AG04450 (cell line): ENCODE measurements around the gene THRSP. TPM values are rescaled to one million over a fixed set of nuclear protein-coding genes. Genes with fewer than 3 reads are reported as not detected.

Experiments
- CTCF ChIA-PET: fragments of 300-600, 350-600 bp; formaldehyde crosslinking; extraction: SDS; loops from one replicate; lab custom pipeline; 2022; ENCODE audit warnings: antibody characterized with exemption, inconsistent platforms; lab: Charles Lee
- POLR2A ChIA-PET: fragments of 350-600 bp; formaldehyde crosslinking; extraction: SDS; loops from one replicate; lab custom pipeline; 2021; ENCODE audit warnings: antibody characterized with exemption, inconsistent platforms; lab: Yijun Ruan, JAX
- DNase-seq: peaks from one replicate; pipeline ENCODE4 v3.0.0-alpha.2; 2011; ENCODE audit warnings: low read depth, low spot score
- H3K27ac ChIP-seq: one replicate; pipeline ENCODE4 v1.5.1; 2012; ENCODE audit warnings: low read depth, low read length, control low read depth
- H3K27me3 ChIP-seq: one replicate; pipeline ENCODE4 v1.6.0; 2012; ENCODE audit warnings: low read length; ENCODE audit not compliant: control insufficient read depth, insufficient read depth
- H3K4me3 ChIP-seq: 2 replicates; pipeline ENCODE4 v1.5.1; 2011; ENCODE audit warnings: mild to moderate bottlenecking, low read depth, low read length, control low read depth
- H3K9me3 ChIP-seq: 2 replicates; pipeline ENCODE4 v1.5.1; 2012; ENCODE audit warnings: low read length; ENCODE audit not compliant: control insufficient read depth, insufficient read depth
- CTCF ChIP-seq: IDR thresholded peaks from 2 replicates; pipeline ENCODE4 v1.5.1; 2011; ENCODE audit warnings: low read depth, low read length, control low read depth, inconsistent platforms
- polyA plus RNA-seq: library from polyadenylated mRNA; depleted of rRNA; stranded (reverse); fragments of >200 nt; gene quantifications from 2 replicates; pipeline ENCODE4 v1.2.3, GENCODE V29; 2011

THRSP gene
- polyA plus RNA-seq, 1 experiment: not detected

GRCh38 chr11:78062671-78063070 is 990 bp upstream of the THRSP start:
- no peak for TF ChIP-seq CTCF
- Histone ChIP-seq H3K27ac (no peak overlapping the region), H3K9me3 (no peaks in the 10 kb centered on the region), H3K27me3 (no peaks in the 10 kb centered on the region), H3K4me3 (no peak overlapping the region)
- ChIA-PET POLR2A (interaction anchor here (1.0 kb wide), 1 partner anchor 17 kb away, joined by 3 read pairs; the partner anchor contains the start of gene NDUFC2), CTCF (interaction anchor here (3.1 kb wide), 1 partner anchor 16 kb away, joined by 15 read pairs; no protein-coding TSS in a partner anchor)
- DNase-seq: no peak

- DNase-seq: no peak
Measured at GRCh38 chr11:78065203-78065602, 1.5 kb downstream of the THRSP start.

GRCh38 chr11:78066471-78066870 is 2.8 kb downstream of the THRSP start:
- no peak for DNase-seq
- TF ChIP-seq CTCF: no peak

More at GRCh38 chr11:78065203-78065602, 1.5 kb downstream of the THRSP start:
- Histone ChIP-seq H3K9me3 (no peaks in the 10 kb centered on the region), H3K4me3 (no peak overlapping the region), H3K27me3 (no peaks in the 10 kb centered on the region), H3K27ac (no peak overlapping the region)
- TF ChIP-seq CTCF: no peak
- ChIA-PET POLR2A (no interaction called here), CTCF (interaction anchor here (0.8 kb wide), 1 partner anchor 17 kb away, joined by 3 read pairs; no protein-coding TSS in a partner anchor)

GRCh38 chr11:78067704-78068103 is 4.0 kb downstream of the THRSP start:
- H3K27me3 ChIP-seq: no peaks in the 10 kb centered on the region
- TF ChIP-seq CTCF: no peak
- DNase-seq: no peak
- no peaks in the 10 kb centered on the region for H3K9me3 ChIP-seq
- CTCF ChIA-PET: interaction anchor here (0.6 kb wide), 1 partner anchor 1301 kb away, joined by 3 read pairs; no protein-coding TSS in a partner anchor
- no peak overlapping the region for H3K27ac ChIP-seq
- POLR2A ChIA-PET: no interaction called here
- no peak overlapping the region for H3K4me3 ChIP-seq

More at GRCh38 chr11:78066471-78066870, 2.8 kb downstream of the THRSP start:
- Histone ChIP-seq H3K27me3 (no peaks in the 10 kb centered on the region), H3K9me3 (no peaks in the 10 kb centered on the region), H3K27ac (no peak overlapping the region), H3K4me3 (no peak overlapping the region)
- ChIA-PET POLR2A (interaction anchor here (0.7 kb wide), 1 partner anchor 71 kb away, joined by 7 read pairs; no protein-coding TSS in a partner anchor), CTCF (no interaction called here)

GRCh38 chr11:78069465-78069864 is 5.8 kb downstream of the THRSP start:
- CTCF ChIA-PET: interaction anchor here (0.6 to 1.4 kb wide), 2 partner anchors 10 to 23 kb away, joined by 3 to 9 read pairs; no protein-coding TSS in a partner anchor
- no peak overlapping the region for H3K27ac ChIP-seq
- no peak overlapping the region for H3K4me3 ChIP-seq
- no peaks in the 10 kb centered on the region for H3K27me3 ChIP-seq
- no peak for DNase-seq
- H3K9me3 ChIP-seq: no peaks in the 10 kb centered on the region
- TF ChIP-seq CTCF: no peak
- POLR2A ChIA-PET: no interaction called here
